Stimulated activated CD4-positive, alpha-beta T cell treated with anti-CD3 and anti-CD28 coated beads, Interleukin-12 subunit alpha, Interleukin-12 subunit beta, amount 100 ng/mL, for 24 hours (primary cell): Measurements from ENCODE around the gene KLF6.

Source experiments
- DNase-seq, 2 experiments: peaks; one replicate each; pipeline ENCODE4 v3.0.0-alpha.2; 2020; ENCODE audit warnings: low read depth in 2 of 2

KLF6 gene

DNA sequence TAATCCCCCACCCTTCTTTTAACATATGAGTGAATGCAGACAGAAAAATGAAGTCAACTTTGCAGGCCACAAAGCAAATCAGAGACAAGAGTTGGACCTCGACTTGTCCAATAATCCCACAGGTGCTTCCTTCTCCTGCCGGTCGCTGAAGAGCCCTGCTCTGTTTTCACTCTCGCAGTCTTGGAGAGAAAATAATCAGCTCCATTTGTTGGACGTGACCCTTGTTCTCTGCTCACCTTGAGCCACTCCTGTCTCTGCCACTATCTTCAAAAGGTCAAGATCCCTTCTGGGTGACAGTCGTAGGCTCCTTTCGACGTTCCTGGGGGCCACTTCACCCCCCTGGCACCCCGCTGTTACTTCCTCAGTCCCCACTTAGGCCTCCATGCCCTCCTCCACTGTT is 2.8 kb upstream of the KLF6 start:
- DNase-seq = no peak

DNA sequence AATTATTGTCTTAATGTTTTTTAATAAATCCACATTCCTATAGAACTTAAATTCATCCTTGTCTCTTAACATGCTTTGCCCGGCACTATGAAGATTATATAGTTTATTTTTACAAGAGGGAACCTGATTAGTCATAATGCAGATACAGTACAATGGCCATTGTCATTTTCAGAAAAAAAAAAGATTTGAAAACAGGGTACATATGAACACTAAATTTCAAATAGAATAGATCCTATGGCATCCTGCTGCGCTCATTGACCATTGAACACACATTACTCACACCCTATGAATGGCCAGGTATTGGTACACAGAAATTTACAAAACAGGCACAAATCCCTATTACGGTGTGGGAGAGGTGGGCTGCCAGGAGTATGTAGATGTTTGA is 2.0 kb upstream of the KLF6 start:
- no peak for DNase-seq

DNA sequence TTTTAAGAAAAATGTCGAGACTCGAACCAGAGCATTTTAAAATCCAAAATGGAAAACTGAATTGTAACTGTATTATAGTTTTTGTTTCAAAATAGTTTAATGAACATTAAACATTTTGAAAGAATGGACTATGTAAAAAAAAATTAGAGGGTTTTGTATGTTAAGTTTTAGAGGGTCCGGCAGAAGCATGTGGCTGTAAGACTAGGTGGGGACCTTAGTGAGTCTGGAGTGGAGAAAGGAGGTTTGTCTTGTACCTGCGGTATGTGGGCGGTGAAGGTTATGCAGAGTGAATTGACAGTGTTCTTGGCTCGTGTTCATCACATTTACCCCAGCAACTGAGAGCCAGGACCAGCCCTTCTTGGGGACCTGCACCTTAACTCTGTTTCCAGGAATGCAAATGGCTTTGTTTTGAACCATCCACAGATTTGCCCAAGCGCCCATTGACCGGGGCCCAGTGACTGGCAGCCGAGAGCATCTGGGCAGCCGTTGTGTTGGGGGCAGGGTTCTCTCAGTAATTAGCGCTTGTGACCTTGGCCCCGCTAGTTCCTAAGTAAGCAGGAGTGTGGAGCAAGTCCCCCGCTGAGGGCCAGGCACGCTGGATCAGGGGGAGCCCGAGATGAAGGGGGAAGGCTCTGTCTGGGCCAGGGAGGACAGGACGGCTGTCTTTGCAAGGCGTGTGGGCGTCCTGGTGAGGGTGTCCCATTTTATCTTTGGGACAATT is 1.4 kb upstream of the KLF6 start:
- no peak for DNase-seq

DNA sequence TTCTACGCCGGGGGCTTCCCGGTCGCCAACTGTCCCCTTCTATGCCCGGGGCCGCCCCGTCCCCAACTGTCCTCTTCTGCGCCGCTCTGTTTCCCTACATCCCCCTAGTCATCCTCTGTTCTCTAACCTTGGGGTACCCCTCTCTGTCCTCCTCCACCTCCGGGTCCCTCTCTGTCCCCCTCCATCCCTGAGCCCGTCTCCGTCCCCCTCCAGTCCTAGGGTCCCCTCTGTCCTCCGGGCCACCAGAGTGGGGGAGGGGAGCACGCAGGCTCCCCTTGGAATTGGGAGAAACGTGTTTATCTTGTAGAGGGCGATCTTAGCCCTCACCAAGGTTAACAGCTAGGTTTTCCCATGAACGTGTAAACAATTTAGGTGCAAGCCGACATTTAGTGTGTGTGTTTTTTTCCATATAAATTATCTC is 852 bp upstream of the KLF6 start:
- DNase-seq = peak in 1 of 2 experiments; percentile 38

DNA sequence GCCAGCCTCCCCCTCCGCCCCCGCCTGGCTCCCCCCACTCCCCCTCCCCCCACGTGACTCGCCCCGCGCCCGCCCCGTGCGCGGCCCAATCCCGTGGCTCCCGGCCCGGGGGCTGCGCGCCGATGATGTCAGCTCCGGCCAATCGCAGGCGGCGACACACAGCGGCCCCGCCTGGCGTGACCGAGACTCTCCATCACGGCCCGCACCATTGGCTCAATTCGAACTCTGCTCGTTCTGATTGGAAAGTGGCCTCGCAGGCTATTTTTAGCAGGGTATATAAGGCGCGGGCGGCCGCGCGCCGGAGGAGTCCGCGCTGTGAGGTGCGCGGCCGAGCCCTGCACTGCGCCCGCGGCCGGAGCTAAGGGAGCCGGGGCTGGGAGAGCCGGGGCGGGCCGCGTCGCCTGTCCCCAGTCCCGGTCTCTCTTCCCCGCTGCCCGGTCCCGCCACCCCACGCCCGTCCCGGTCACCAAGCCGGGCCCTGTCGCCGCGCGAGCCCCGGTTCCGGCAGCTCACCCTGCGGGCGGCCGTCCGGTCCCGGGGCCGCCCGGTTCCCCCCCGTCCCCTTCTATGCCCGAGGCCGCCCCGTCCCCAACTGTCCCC is 342 bp upstream of the KLF6 start:
- peak; percentile 98 for DNase-seq

DNA sequence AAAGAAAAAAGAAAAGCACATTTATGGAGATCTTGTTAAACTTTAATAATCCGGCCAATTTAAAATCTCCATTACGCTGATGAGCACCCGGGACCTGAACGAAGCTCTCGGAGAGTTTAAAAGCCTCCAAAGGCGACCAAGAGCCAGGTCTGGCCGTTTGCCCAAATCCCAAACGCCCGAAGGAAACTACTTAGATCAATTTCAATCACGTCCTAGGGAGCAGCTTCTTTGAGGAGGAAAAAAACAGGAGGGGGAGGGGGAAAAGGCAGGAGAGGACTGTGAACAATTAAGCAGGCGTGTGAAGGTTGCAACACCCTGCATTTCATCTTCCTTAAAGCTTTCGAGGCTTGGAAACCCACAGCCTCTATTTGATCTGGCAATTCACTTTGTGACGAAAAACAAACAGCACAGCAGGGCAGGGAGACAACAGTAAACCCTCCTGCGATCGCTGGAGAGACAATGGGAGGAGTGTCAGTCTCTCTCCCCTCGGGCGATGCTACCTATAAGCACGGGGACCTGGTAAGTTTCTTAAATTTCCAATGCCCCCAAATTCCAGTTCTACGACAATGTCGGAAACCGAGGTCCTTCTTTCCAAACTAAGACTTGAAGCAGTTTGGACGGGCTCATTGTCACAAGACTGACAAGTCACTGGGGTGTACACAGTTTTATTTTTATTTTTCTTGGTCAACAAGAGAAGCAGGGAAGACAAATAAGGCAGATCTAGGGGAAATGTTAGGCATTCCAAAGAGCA is 1.2 kb downstream of the KLF6 start:
- DNase-seq = no peak

DNA sequence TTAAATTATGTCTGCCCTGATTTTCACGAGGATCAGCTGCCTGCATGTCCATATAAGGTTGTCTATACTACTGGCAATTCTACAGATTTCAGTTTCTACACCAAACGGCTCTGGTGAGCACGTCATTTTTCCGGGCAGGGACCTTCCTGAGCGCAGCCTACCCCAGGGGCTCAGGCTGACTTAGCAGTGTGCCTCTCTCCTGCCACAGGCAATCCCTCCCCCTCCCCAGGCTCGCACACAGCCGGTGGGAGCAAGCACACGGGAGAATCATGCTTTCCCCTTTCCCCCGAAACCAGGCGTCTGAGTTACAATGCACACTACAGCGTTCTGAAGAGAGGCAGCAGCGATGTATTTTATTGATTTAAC is 1.7 kb downstream of the KLF6 start:
- DNase-seq = peak in 1 of 2 experiments; percentile 65

DNA sequence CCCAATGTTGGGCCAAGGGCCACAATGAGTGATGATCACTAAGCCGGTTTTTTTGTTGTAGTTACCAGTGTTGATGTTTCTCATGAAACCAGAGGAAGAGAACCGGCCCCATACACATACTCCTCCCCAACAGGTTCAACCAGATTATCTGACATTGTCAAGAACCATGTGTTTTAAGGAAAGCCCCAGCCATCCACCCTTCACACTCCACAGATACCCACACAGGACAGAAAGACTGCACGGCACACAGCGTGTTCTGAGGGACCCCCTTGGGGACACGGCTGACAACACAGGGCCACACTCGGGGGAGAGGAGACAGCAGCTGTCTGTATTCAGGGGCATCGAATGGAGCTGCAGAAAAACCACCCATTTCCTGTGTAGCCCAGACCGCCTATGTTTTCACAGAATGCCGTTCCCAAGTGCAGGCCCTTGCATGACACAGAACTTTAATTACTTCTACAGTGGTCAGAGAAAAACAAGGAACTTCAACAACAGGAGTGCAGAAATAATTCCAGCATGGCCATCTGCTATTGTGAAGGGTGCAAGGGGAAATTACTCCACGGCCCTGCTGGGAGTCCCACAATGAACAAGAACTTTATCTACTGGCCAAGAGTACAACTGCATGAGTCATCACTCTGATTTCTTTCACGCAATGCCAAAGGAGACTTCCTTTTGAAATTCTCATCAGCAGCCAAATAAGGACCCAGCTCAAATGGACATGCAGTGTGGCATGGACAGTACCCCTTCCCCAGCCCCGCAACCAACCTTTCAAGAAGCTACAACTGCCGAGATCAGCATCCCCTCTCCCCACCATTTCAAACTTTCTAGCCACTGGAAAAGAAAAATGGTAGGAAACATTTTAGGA is 2.3 kb downstream of the KLF6 start:
- no peak for DNase-seq

DNA sequence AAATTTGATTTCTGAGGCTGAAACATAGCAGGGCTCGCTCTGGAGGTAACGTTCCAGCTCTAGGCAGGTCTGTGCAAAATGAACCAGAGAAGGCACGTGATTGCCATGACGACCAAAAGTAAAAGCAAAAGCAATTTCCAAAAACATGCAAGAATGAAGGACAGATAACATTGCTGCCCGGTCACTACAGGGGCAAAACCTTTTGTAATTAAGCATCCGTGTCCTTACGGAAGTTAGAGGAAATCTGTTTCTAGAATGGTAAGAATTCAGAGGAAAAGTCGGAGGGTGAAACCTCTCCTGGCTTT is 2.9 kb downstream of the KLF6 start:
- no peak for DNase-seq

DNA sequence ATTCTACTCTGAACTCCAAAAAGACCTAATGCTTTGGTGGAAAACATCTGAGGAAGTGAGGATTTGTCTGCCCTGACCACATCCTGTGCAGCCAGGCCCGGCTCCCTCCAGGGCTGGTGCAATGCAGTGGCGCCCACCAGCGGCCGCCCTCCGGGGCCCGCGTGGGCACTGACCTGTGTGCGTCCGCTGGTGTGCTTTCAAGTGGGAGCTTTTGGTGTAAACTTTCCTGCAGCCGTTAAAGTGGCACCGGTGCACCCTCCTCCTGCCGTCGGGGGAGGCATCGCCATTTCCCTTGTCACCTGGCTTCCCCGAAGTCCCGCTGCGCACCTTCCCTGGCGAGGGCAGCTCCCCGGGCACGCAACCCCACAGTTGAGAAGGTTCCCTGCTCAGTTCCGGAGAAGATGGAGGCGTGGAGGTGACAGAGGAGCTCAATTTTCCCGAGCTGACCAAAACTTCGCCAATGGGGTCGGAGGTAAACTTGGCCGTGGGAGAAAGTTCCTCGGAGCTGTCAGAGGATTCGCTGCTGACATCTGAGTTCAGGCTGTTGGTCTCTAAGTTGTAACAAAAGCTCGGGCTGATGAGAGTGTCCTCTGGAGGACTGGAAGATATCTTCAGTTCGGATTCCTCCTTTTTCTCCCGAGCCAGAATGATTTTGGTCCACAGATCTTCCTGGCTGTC is 3.4 kb downstream of the KLF6 start:
- no peak for DNase-seq

DNA sequence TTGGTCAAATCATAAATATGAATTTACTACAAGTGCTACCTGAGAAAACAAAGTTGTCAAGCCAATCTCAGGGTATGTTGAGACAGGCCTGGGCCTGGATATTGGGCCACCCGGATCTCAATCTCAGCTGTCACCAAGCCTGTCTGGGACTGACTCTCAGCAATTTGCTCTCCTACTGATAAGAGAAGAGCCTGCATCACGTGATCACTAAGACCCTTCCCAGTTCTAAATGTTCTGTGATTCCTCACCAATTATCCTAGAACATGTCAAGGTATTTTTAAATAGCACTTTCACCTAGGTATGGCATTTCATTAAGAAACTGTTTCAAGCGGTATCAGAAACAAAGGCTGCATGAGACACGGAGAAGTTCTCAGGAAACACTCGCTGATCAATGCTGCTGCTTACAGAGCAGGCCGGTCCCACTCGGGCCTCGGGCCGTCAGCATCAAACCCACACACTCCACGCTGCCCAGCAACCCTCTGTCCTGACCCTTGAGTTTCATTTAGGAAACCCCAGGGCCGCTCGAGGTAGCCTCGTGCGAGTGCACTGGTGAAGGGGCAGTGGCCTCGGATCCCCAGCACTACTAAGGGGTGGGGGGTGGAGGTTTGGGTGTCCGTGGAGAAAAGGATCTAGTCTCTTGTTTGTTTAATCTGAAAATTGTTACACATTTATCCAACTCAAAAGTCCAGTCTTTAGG is 4.1 kb downstream of the KLF6 start:
- DNase-seq = no peak

DNA sequence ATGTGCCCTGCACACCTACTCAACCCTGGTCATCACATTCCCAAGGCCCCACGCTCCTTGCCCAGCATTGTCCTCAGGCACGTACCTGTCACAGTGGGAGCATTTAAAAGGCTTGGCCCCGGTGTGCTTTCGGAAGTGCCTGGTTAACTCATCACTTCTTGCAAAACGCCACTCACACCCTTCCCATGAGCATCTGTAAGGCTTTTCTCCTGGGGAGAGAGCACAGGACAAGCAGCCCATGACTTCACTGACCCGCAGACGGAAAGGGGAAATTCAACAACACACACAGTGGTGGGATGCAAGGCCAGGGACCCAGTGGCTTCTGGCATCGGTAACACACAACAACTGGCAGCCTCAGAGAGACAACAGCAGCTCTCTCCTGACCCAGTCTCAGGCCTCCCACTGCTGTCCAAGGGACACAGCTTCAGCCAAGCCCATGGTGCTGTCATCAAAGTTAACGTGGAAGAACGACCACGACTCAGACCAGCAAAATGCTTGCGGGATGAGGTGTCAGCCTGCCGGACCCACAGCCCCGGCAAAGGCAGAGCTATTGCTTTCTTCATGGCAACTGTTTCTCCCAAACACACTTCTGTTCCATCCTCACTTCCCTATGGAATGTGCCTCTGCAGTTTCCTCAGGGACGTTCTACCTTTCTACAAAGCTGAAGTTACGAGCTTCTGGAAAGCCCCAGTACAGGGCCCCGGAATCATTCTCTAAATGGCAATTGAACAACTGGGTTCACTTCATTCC is 4.8 kb downstream of the KLF6 start:
- no peak for DNase-seq

DNA sequence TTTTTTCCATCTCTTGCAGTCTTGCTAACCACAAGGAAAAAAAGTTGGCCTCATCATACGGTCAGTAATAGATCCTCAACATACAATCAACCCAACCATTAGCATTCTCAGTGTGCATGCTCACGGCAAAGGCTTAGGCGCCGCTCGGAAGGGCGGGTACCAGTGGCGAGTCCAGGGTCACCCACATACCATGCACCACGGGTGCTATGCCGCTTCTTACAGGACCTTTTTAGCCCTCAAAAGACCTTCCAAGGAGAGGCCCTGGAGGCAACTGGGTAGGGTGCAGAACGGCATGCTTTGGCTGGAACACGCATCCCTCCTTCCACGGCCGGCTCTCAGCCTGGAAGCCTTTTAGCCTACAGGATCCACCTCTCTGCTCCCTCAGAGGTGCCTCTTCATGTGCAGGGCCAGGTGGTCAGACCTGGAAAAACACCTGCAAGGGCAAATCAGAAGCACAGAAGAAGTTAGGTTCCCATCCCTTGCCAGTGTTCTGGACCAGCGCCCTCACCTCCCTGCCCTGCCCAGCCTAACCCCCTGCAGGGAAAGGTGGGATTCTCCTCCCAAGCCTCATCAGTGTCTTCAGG is 5.8 kb downstream of the KLF6 start:
- DNase-seq = no peak

DNA sequence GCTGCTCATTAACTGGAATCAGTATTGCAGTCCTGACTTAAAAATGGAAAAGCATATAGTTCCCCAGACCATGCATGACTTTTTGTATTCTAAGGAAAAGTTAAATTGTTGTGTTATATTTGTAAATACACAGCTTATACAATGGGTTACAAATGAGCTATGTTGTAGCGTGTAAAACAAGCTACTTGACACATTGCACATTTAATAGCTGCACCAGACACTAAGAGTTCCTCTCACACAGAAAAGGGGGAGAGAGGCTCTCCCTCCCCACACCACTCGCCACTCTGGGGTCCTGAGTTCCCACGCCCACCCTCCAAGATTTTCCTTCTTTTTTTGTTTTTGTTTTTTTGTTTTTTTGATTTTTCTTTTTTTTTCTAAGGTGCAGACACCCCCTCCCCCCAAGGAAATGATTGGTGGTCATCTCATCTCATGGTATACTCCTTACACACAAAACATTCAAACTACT is 6.3 kb downstream of the KLF6 start:
- DNase-seq = no peak

DNA sequence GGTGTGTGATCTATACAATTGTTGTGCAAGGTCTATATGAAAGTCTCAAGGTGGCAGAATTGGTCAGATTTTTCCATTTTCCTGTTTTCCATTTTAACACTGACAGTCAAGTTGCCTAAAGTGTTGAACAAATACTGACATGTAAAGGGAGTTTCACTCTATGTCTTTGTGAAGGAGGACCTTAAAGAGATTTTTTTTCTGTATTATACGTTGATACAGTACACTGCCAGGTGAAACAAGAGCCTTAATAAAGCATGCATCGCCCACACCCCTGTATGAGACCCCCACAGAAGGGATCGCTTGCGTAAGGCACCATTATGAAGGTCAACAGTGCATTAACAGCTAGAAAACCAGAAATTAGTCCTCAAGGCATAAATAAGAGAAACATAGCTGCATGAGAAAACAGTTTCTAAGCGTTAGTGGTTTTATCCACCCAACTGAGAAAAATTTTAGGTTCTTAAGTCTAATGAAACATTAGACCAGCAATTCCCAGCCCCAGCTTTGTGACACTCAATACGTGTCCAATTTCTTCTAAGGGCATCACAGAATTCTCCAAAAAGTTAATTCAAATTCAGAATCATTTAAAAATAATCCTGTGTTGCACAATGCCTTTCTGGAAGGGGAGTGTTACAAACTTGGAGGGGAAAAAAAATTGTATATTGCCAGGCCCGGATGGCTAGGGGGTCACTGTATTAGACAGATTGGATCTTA is 6.9 kb downstream of the KLF6 start:
- no peak for DNase-seq

DNA sequence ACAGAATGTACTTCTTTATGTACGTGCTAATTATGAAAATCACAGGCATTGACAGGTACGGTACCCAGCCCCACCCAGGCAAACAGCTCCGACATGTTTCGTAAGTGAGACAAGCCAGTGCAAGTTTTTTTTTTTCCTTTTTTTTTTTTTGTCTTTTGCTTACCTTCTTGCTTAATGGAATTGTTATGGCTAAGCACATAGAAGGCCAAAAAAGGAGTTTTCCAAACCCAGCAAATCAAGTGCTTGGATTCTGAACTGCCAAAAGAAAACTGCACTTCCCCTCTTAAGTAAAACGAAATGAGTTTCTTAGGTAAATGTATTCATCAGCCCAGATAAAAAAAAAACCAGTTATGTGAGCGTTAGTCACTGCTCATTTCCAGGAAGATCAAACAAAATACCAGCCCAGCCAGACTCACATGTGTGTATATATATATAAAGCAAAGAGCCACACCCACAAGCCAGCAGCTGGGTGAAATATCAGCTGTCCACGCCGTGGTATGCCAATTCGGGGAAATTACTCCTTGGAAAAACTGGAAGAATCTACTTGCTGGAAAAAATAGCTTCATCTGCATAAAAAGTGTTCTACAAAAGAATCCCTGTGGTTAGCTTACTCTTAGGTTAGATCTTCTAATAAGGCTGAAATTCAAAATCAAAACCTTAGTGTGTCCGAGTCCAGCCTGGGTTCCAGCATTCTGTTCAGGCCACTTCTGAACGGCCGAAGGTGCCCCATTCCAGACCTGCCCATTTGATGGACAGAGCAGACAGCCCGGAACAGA is 8.0 kb downstream of the KLF6 start:
- DNase-seq = no peak

DNA sequence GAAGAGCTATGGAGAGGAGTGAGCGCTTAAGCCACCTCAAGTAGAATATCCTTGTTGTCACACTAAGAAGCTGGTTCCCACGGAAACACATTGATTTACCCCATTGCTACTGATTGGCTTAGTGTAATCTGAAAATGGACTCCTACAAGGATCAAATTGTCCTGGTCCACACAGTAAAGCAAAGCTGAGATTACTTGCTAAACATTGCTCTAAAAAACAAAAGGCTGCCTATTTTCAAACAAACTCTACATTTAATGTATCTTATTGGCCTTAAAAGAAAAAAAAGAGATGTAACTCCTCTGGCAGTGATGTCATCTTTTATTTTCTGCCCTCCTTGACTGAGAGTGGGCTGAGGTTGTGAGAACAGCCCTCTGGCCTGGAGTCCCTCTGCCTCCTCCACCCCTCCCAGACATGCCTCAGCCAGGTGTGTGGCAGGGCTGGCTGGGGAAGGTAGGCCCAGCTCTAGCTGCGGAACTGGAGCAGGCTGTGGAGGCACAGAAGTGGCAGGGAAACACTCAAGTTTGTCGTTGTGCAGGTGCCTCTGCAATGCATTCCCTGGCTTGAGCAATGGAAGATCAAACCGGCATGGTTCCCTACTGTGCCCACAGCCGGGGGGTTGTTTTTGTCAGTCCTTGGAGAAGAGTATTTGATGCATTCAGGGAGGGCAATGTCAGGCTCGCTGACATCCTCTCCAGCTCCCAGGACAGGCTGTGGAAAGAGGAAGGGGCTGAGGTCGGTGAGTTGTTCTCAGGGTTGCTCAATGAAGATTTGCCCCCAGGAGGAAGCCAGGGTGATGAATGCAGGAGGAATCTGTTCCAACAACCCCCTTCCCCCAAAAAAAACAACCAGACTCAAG is 9.1 kb downstream of the KLF6 start:
- no peak for DNase-seq
